GM12865 (cell line): Measurements from ENCODE around the gene UNG.

Source experiments
- DNase-seq: peaks from one replicate; pipeline ENCODE4 v3.0.0; 2010; ENCODE audit warnings: low read depth
- H3K4me3 ChIP-seq: 2 replicates; pipeline ENCODE4 v1.5.1; 2011; ENCODE audit warnings: mild to moderate bottlenecking, low read depth, low read length, control low read depth
- TF ChIP-seq, protein P1 (sequence below): IDR thresholded peaks from 2 replicates; pipeline ENCODE4 v1.5.1; 2011; ENCODE audit warnings: low read length, control low read depth, low read depth, inconsistent platforms; ENCODE audit not compliant: insufficient read depth; ENCODE audit errors: missing control alignments

Gene UNG

DNA sequence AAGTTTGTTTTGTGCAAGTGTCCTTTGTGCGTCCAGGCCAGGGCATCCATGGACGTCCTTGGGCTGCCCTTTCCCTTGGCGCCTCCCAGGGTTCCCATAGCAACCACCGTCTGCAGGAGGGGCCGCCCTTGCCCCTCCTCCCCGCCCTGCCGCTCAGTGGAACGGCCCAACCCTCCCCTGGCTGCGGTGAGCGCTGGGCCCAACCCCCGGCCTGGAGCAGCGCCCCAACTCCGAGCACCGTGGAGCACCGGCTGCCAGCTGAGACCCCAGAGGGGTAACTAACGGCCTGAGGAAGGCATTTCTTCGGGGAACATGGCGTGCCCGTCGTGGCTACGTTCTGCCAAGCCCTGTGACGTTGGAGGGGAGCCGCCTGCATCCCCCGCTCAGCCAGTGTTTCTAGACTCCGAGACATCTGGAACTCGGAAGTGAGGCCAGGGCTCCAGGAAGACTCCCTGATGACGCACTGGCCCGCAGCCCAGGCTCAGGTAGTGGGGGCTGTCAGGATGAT lies 13.6 kb downstream of the UNG start:
- no peak overlapping the region for H3K4me3 ChIP-seq
- TF ChIP-seq, protein P1, sequence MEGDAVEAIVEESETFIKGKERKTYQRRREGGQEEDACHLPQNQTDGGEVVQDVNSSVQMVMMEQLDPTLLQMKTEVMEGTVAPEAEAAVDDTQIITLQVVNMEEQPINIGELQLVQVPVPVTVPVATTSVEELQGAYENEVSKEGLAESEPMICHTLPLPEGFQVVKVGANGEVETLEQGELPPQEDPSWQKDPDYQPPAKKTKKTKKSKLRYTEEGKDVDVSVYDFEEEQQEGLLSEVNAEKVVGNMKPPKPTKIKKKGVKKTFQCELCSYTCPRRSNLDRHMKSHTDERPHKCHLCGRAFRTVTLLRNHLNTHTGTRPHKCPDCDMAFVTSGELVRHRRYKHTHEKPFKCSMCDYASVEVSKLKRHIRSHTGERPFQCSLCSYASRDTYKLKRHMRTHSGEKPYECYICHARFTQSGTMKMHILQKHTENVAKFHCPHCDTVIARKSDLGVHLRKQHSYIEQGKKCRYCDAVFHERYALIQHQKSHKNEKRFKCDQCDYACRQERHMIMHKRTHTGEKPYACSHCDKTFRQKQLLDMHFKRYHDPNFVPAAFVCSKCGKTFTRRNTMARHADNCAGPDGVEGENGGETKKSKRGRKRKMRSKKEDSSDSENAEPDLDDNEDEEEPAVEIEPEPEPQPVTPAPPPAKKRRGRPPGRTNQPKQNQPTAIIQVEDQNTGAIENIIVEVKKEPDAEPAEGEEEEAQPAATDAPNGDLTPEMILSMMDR: no peak
- DNase-seq: no peak

DNA sequence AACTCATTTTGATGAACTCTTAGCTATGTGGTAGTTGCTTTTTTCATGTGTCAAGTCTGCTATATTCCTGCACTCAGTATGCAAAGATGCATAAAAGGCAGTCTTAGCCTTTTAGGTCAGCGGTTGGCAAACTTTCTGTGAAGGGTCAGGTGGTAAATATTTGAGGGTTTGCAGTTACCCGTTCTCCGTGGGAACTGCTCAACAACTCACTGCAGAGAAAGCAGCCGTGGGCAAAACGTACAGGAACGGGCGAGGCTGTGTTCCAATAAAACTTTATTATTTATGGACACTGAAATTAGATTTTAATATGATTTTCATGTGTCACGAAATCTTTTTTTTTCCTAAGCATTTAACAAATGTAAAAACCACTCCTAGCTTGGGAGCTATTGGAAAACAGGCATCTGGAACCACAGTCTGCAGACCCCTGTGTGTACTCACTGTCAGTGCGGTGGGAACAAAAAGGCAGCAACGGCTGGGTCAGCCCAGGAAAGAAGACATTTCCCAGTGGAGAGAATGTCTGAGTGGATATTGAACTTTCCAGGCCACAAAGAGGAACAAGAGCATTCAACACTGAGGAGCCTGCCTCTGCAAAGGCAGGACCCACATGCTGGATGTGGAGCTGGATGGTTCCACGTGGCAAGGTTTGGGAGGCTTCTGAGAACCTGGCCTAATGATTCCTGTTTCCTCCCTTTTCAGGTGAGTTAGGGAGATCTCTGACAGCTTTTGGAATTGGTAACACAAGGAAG lies 15.5 kb downstream of the UNG start:
- H3K4me3 ChIP-seq: no peak overlapping the region
- no peak for DNase-seq
- TF ChIP-seq, protein P1: no peak

DNA sequence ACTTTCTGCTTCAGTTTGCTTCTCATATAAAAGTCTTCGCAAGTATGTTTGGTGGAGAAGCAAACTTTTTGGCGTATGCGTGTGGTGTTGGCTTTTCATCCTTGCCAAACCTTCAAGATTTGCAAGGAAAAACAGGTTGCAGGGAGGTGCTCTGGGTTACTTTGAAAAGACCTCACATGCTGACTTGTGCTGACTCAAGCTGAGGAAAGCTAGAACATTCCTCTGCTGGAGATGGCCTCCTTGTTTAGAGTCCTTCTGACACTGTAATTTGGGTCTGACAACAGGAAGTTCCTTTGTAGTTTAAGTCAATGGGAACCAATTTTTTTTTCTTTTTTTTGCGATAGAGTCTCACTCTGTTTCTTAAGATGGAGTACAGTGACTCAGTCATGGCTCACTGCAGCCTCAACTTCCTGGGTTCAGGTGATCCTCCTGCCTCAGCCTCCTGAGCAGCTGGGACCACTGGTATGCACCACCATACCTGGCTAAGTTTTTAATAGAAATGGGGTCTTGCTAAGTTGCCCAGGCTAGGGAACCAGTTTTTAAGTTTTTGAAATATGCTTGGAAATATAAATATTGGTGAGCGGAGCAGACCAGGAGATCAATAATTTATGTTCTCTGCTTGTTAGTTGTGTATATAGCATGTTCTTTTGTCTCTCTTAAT lies 16.4 kb downstream of the UNG start:
- TF ChIP-seq, protein P1: no peak
- no peak for DNase-seq
- no peak overlapping the region for H3K4me3 ChIP-seq

DNA sequence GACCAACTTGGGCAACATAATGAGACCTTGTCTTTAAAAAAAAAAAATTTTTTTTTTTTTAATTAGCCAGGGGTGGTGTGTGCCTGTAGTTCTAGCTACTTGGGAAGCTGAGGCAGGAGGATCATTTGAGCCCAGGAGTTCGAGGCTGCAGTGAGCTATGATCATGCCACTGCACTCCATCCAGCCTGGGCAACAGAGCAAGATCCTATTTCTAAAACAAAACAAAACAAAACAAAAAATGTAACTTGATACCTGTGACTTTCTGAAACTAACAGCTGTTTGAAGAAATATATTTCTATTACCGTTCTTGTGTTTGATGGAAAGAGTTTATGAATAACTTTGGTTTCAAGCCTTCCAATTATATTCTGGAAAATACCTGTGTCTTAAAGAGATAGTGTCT lies 17.2 kb downstream of the UNG start:
- TF ChIP-seq, protein P1: no peak
- H3K4me3 ChIP-seq: no peak overlapping the region
- no peak for DNase-seq

DNA sequence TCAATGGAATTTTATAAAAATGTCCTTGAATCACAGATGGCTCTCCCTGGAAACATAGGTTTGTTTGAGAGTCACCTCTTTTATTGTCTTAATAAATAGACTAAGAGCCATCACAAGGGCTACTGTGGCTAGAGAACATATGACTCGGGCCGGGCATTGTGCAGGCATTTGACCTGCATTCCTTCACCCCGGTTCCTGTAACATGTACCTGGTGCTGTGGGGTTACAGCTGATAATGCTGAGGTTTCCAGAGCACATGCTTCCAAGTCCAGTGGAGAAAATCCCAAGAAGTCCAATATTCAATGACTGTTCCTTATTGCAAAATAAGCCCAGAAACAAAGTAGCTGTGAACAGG lies 18.0 kb downstream of the UNG start:
- no peak overlapping the region for H3K4me3 ChIP-seq
- DNase-seq: no peak
- TF ChIP-seq, protein P1: no peak

DNA sequence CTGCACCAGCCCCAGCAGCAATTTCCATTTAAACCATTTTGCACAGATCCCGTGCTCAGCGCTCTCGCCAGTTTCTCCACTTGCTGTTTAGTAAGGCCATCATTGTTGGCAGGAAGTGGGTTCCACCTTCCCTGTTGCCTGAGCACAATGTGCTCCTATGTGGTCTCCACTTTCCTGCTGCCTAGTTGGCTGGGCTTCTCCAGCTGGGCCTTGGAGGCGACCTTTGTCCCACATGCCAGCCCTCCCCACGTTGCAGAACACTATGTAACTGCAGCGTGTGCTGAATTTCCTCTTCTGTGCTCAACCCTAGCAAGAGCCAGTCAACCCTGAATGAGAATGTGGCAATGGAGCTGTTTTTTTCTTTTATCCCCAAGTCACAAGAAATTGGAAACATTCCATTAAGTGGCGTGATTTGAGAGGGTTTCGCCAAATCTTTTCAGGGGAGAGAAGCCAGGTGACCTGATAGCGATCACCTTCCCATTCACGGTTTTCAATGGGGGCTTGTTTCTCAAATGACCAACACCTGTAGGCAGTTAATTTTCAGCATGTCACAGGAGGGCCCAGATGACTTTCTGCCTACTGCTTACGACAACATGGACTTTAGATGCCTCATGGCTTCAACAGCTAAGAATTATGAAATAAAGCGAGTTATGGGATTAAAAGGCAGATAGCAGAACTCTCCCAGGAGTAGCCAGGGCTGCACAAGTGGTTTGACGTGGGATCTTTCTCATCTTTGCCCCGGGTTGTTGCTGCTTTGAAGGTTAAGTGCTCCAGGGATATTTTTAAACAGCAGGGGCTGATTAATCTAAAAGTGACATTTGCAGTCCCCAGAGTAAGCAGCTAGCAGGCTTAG lies 18.6 kb downstream of the UNG start, which contains the start of gene ACACB:
Gene ACACB, plus strand, starts transcription at position 830 of the 853 bp plus-strand sequence. CDS start 22,819 bp downstream, outside the sequence.
- TF ChIP-seq, protein P1: no peak
- no peak for DNase-seq
- no peak within 1 kb of the TSS for H3K4me3 ChIP-seq
